Activated T-cell treated with anti-CD3 and anti-CD28 coated beads for 48 hours (primary cell): ENCODE measurements around the gene TEPSIN.

ENCODE experiments used
- DNase-seq: peaks from one replicate; pipeline ENCODE4 v3.0.0-alpha.2; 2020; ENCODE audit warnings: low read depth

Gene TEPSIN

GRCh38 chr17:81182596-81182995, 56.3 kb downstream of the TEPSIN start:
- DNase-seq: no peak

GRCh38 chr17:81181811-81182185, 57.1 kb downstream of the TEPSIN start:
- DNase-seq: no peak

DNA sequence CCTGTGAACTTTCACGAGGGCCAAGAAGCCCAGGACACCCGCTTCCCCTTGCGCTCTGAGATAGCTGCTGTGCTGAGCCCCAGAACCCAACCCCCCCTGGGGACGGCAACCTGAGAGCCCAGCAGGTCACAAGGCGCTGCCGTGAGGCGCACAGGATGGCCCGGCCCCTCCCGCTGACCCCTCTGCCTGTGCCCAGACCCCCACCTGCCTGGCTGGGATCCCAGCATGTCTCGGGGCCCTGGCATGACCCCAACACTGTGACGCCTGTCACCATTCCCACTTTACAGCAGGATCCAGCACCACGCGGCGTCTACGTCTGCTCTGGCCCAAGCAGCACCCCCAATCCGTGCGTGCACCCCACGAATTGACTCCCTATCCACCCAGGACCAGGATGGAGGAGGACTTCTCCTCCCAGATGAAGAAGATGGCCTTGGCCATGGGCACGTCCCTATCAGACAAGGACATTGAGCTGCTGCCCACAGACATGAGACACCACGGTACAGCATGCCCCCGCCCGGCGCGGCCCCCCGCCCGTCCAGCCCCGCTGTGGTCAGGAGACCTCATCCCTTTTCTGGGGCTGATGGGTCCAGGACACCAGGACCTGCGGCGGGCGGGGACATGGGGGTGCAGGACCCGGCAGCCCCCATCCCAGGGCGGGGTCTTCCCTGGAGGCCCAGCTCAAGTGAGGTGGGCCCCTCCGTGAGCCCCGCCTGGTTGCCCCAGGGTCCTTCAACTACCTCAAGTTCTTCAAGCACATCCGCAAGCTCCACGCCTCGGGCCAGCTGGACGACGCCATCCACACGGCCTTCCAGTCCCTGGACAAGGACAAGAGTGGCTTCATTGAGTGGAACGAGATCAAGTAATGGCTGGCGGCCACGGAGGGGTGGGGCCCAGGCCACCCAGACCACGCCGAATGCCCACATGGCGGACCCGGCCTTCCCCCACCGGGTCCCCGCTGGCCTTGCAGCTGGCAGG, 57.7 kb downstream of the TEPSIN start:
- no peak for DNase-seq

DNA sequence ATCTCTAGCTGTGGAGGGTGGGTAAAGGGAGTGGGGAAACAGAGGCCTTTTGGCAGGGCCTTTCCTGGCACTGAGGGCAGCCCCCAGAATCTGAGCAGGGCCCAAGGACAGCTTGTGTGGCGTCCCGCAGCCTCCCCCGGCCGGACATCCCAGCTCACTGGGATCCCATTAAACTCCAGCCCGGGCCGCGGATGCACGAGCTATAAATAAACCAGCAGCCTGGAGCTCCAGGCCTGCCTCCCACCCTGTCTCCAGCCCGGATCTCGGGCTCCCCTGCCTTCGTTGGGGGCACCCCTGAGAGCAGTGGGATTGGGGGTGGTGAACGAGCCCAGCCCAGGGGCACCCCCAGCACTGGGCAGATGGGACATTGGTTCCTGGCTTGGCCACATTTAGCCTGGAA, 59.0 kb downstream of the TEPSIN start:
- DNase-seq: no peak

DNA sequence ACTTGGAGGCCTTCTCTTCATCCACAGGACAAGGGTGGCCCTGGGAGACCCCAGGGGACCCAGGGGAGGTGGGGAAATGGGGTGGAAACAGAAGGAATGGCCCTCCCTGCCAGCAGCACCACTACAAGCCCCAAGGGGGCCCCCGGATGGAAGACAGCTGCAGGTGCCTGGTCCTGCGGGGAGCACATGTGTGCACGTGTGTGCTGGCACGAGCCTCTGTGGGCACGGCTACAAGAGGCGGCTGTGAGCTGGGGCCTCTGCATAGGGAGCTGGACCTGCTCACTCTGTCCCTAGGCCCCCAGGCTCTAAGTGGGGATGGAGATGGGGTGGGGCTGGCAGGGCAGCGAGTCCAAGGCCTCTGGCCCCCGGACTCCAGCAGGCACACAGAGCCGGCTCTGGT, 59.6 kb downstream of the TEPSIN start:
- DNase-seq: no peak
